Right atrium auricular region (tissue), 2 donors: Measurements from ENCODE around the gene MALAT1. TPM values are rescaled to one million over a fixed set of nuclear protein-coding genes. Genes with fewer than 3 reads are reported as not detected.
A peak's percentile ranks its signal among the peaks of the same experiment; 100 is the strongest.
"Not testable (repeated sequence)": the region's sequence is repeated elsewhere in the genome, so short reads cannot be mapped to it uniquely, and the experiment has no call there.

Experiments
- DNase-seq: peaks from one replicate; pipeline ENCODE4 v3.0.0-alpha.2; 2019; ENCODE audit warnings: low spot score
- H3K27ac ChIP-seq, 2 donors: fragments of 200-600 bp; sonication (generic); 1 replicate in 1 of 2; 2 replicates in 1 of 2; pipeline ENCODE4 v1.5.1; 2016 to 2019
- H3K27me3 ChIP-seq, 2 donors: fragments of 200-600 bp; sonication (generic); one replicate each; pipeline versions ENCODE4 v1.5.1 to v1.6.0; 2017 to 2019
- H3K36me3 ChIP-seq: fragments of 200-600 bp; sonication (generic); one replicate; pipeline ENCODE4 v1.5.1; 2016
- H3K4me1 ChIP-seq, 2 donors: fragments of 200-600 bp; sonication (generic); one replicate each; pipeline versions ENCODE4 v1.5.1 to v1.6.0; 2017 to 2019
- H3K4me3 ChIP-seq, 2 donors: fragments of 200-600 bp; sonication (generic); 1 replicate in 1 of 2; 2 replicates in 1 of 2; pipeline ENCODE4 v1.5.1; 2017 to 2019; ENCODE audit warnings: mild to moderate bottlenecking in 1 of 2, moderate library complexity in 1 of 2
- H3K9me3 ChIP-seq, 2 donors: fragments of 200-600 bp; sonication (generic); one replicate each; pipeline ENCODE4 v1.5.1; 2019
- total RNA-seq, 2 donors: library from RNA; depleted of rRNA; stranded (reverse); fragments of >200 nt; gene quantifications; one replicate each; pipeline ENCODE4 v1.1.0, GENCODE V29; 2016
- TF ChIP-seq, protein P1 (sequence below), 2 donors: fragments of 200-600 bp; sonication (generic); IDR thresholded peaks; one replicate each; pipeline ENCODE4 v1.5.1; 2019; ENCODE audit warnings: antibody characterized with exemption in 2 of 2

Gene MALAT1
- total RNA-seq, 2 donors from 2014 or later = 2,120 to 2,577 TPM

DNA sequence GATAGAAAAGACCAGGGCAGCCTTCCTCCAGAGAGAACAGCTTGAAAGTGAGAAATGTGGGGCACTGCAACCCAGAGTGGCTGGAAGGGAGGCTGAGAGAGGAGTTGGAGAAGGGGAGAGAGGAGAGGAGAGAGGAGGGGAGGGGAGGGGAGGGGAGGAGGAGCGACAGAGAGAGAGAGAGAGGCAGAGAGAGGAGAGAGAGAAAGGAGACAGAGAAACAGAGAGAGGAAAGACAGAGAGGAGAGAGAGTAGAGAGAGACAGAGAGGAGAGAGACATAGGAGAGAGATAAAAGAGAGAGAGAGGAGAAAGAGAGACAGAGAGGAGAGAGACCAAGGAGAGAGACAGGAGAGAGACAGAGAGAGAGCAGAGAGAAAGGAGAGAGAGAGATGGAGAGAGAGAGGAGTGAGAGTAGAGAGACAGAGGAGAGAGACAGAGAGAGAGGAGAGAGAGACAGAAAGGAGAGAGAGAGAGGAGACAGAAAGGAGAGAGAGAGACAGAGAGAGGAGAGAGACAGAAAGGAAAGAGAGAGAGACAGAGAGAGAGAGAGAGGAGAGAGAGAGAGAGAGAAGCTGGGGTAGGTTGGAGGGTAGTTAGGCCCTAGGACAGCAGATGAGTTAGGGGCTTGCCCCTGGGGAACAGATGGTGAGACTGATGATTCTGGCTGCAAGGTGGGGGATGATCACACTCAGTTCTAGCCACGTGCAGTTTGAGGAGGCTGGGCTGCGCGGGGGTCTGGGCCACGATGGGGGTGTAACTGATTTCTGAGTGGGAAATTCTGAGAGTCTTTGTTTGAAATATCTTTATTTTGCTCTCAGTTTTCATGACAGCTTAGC, 17.5 kb downstream of the MALAT1 start:
- Histone ChIP-seq H3K9me3 (no peaks in the 10 kb centered on the region), H3K27ac (no peak overlapping the region), H3K4me3 (no peak overlapping the region), H3K36me3 (no peaks in the 10 kb centered on the region), H3K4me1 (no peaks in the 10 kb centered on the region), H3K27me3 (no peaks in the 10 kb centered on the region)
- no peak for DNase-seq
- TF ChIP-seq, protein P1, sequence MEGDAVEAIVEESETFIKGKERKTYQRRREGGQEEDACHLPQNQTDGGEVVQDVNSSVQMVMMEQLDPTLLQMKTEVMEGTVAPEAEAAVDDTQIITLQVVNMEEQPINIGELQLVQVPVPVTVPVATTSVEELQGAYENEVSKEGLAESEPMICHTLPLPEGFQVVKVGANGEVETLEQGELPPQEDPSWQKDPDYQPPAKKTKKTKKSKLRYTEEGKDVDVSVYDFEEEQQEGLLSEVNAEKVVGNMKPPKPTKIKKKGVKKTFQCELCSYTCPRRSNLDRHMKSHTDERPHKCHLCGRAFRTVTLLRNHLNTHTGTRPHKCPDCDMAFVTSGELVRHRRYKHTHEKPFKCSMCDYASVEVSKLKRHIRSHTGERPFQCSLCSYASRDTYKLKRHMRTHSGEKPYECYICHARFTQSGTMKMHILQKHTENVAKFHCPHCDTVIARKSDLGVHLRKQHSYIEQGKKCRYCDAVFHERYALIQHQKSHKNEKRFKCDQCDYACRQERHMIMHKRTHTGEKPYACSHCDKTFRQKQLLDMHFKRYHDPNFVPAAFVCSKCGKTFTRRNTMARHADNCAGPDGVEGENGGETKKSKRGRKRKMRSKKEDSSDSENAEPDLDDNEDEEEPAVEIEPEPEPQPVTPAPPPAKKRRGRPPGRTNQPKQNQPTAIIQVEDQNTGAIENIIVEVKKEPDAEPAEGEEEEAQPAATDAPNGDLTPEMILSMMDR (IDR thresholded peaks at IDR 0.05) = no peak

DNA sequence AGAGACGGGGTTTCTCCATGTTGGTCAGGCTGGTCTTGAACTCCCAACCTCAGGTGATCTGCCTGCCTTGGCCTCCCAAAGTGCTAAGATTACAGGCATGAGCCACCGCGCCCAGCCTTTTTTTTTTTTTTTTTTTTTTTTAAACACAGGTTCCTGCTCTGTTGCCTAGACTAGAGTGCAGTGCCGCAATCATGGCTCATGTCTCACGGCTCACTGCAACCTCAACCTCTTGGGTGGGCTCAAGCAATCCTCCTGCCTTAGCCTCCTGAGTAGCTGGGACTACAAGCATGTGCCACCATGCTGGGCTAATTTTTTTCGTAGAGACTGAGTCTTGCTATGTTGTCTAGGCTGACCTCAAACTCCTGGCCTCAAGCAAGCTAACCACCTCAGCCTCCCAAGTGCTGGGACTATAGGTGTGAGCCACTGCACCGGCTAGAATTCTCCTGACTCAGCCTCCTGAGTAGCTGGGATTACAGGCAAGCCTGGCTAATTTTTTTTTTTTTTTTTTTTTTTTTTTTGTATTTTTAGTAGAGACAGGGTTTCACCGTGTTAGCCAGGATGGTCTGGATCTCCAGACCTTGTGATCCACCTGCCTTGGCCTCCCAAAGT, 20.2 kb downstream of the MALAT1 start:
- not testable (repeated sequence) for H3K27me3 ChIP-seq

DNA sequence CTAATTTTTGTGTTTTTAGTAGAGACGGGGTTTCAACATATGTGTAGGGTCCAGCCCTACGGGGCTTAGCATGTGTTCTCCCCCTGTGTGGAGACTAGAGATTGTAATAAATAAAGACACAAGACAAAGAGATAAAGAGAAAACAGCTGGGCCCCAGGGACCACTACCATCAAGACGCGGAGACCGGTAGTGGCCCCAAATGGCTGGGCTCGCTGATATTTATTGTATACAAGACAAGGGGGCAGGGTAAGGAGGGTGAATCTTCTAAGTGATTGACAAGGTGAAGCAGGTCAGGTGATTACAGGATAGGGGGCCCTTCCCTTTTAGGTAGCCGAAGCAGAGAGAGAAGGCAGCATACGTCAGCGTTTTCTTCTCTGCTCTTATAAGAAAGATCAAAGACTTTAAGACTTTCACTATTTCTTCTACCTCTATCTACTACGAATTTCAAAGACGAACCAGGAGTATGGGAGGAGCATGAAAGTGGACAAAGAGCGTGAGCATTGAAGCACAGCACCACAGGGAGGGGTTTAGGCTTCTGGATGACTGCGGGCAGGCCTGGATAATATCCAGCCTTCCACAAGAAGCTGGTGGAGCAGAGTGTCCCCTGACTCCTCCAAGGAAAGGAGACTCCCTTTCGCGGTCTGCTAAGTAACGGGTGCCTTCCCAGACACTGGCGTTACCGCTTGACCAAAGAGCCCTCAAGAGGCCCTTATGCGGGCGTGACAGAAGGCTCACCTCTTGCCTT, 23.1 kb downstream of the MALAT1 start:
- not testable (repeated sequence) for H3K9me3 ChIP-seq, H3K4me3 ChIP-seq, DNase-seq, H3K27ac ChIP-seq, H3K36me3 ChIP-seq, H3K27me3 ChIP-seq
- peaks cover 0 to 24% of the 10 kb centered on the region in 2 donors for H3K4me1 ChIP-seq

More for the DNA sequence above, 20.2 kb downstream of the MALAT1 start:
- DNase-seq, H3K36me3 ChIP-seq, H3K27ac ChIP-seq, H3K4me1 ChIP-seq, H3K9me3 ChIP-seq, H3K4me3 ChIP-seq: not testable (repeated sequence)

DNA sequence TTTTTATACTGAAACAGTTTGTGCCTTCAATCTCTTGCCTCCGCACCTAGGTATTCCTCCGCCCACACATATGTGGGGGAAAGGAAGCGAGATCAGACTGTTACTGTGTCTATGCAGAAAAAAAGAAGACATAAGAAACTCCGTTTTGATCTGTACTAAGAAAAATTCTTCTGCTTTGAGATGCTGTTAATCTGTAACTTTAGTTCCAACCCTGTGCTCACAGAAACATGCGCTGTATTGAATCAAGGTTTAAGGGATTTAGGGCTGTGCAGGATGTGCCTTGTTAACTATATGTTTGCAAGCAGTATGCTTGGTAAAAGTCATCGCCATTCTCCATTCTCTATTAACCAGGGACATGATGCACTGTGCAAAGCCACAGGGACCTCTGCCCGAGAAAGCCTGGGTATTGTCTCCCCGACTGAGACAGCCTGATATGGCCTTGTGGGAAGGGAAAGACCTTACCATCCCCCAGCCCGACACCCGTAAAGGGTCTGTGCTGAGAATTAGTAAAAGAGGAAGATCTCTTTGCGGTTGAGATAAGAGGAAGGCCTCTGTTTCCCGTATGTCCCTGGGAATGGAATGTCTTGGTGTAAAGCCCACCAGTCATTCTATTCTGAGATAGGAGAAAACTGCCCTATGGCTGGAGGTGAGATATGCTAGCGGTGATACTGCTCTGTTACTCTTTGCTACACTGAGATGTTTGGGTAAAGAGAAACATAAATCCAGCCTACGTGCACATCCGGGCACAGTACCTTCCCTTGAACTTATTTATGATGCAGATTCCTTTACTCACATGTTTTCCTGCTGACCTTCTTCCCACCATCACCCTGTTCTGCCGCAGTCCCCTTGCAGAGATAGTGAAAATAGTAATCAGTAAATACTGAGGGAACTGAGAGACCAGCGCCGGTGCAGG, 24.1 kb downstream of the MALAT1 start:
- H3K4me3 ChIP-seq, DNase-seq, H3K9me3 ChIP-seq, H3K27me3 ChIP-seq, H3K27ac ChIP-seq: not testable (repeated sequence)
- Histone ChIP-seq H3K36me3 (peaks cover 13% of the 10 kb centered on the region), H3K4me1 (peaks cover 0 to 26% of the 10 kb centered on the region in 2 donors)

DNA sequence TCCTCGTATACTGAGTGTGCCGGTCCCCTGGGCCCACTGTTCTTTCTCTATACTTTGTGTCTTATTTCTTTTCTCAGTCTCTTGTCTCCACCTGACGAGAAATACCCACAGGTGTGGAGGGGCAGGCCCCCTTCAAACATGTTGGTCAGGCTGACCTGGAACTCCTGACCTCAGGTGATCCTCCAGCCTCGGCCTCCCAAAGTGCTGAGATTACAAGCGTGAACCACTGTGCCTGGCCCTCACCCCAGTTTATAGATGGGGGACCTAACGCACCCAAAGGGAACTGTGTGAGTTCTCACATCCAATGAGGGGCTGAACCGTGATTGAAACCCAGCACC, 24.8 kb downstream of the MALAT1 start:
- not testable (repeated sequence) for H3K27me3 ChIP-seq, DNase-seq, H3K4me3 ChIP-seq, H3K9me3 ChIP-seq
- Histone ChIP-seq H3K36me3 (peaks cover 19% of the 10 kb centered on the region), H3K4me1 (peaks cover 0 to 26% of the 10 kb centered on the region in 2 donors), H3K27ac (peak overlapping the region in 1 of 2 donors; percentile 77)

DNA sequence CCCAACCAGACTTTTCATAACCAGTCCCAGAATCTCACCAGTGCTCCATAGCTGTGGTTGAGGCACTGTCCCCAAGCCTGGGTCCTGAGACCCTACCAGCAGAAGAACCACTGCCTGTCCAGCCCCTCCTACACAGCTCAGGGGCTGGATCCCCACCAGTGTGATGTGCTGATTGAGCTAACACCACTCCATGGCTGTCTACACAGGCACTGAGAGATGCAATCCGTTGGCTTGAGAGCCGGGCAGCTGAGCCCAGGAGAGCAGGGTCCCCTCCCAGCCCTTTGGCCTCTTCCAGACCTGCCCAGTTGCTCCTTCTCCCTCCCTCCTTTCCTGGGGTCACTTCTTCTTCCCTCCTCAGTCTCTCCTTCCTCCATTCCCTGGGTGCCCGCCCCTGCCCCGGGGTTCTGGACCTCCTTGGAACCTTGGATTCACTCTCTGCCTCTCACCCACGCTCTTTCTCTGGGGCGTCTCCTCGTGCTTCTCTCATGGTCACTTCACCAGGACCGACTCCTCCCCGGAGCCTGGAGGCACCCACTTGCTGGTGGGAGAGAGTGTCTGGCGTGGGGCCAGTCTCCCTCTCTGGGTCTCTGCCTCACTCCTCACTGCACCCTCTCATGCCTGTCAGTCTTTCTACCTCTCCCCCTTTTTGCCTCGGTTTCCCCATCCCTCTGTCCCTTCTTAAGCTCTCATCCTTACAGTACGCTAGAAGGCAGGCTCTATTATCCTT, 25.3 kb downstream of the MALAT1 start:
- H3K4me3 ChIP-seq = peak overlapping the region; percentile 25 to 100
- peaks cover 19% of the 10 kb centered on the region for H3K36me3 ChIP-seq
- no peak for DNase-seq
- H3K27ac ChIP-seq = peak overlapping the region; percentile 41 to 77
- peaks cover 0 to 26% of the 10 kb centered on the region in 2 donors for H3K4me1 ChIP-seq
- TF ChIP-seq, protein P1 (IDR thresholded peaks at IDR 0.05) = no peak
- H3K27me3 ChIP-seq = no peaks in the 10 kb centered on the region
- H3K9me3 ChIP-seq = no peaks in the 10 kb centered on the region
